Measurements from ENCODE around the gene CTIF. TPM values are rescaled to one million over a fixed set of nuclear protein-coding genes. Genes with fewer than 3 reads are reported as not detected.
"Not testable (repeated sequence)": the region's sequence is repeated elsewhere in the genome, so short reads cannot be mapped to it uniquely, and the experiment has no call there.

Gene CTIF
- total and polyA plus RNA-seq, 5 donors from 2014 or later = 0.23 to 1.8 TPM; not detected in 3

GRCh38 chr18:48711651-48712486 lies 173.0 kb downstream of the CTIF start:
- no peak overlapping the region for H3K4me3 Mint-ChIP-seq
- H3K9me3 Mint-ChIP-seq = no peaks in the 10 kb centered on the region
- H3K27me3 ChIP-seq (ENCODE audit: control insufficient read depth, insufficient read depth, low read length) = no peaks in the 10 kb centered on the region
- no peaks in the 10 kb centered on the region for H3K36me3 ChIP-seq (ENCODE audit: control insufficient read depth, insufficient read depth, low read length)
- no peaks in the 10 kb centered on the region for H3K36me3 Mint-ChIP-seq
- DNase-seq (peak in 2 of 3 donors; percentile 2 to 40), ATAC-seq (ENCODE audit: low read depth in 2 of 2) (no peak)
- H3K4me3 ChIP-seq (ENCODE audit: low read depth, low read length) = no peak overlapping the region
- no peak overlapping the region for H3K27ac ChIP-seq (ENCODE audit: insufficient read depth, low read length, poor library complexity, severe bottlenecking)
- no peaks in the 10 kb centered on the region for H3K27me3 Mint-ChIP-seq
- no peaks in the 10 kb centered on the region for H3K4me1 ChIP-seq (ENCODE audit: control insufficient read depth, insufficient read depth, low read length, poor library complexity, severe bottlenecking)
- no peaks in the 10 kb centered on the region for H3K4me1 Mint-ChIP-seq
- no peaks in the 10 kb centered on the region for H3K9me3 ChIP-seq (ENCODE audit: control insufficient read depth in 2 of 2, low read length in 2 of 2)
- H3K27ac Mint-ChIP-seq = no peak overlapping the region

GRCh38 chr18:48713309-48713708 lies 174.5 kb downstream of the CTIF start:
- no peaks in the 10 kb centered on the region for H3K36me3 Mint-ChIP-seq
- no peak overlapping the region for H3K27ac ChIP-seq (ENCODE audit: insufficient read depth, low read length, poor library complexity, severe bottlenecking)
- no peak for ATAC-seq (ENCODE audit: low read depth in 2 of 2)
- H3K36me3 ChIP-seq (ENCODE audit: control insufficient read depth, insufficient read depth, low read length) = no peaks in the 10 kb centered on the region
- no peaks in the 10 kb centered on the region for H3K27me3 ChIP-seq (ENCODE audit: control insufficient read depth, insufficient read depth, low read length)
- H3K9me3 Mint-ChIP-seq = no peaks in the 10 kb centered on the region
- H3K4me1 ChIP-seq (ENCODE audit: control insufficient read depth, insufficient read depth, low read length, poor library complexity, severe bottlenecking) = no peaks in the 10 kb centered on the region
- no peaks in the 10 kb centered on the region for H3K4me1 Mint-ChIP-seq
- H3K27me3 Mint-ChIP-seq = no peaks in the 10 kb centered on the region
- DNase-seq = no peak
- no peak overlapping the region for H3K4me3 Mint-ChIP-seq
- H3K27ac Mint-ChIP-seq = no peak overlapping the region
- H3K4me3 ChIP-seq (ENCODE audit: low read depth, low read length) = no peak overlapping the region
- no peaks in the 10 kb centered on the region for H3K9me3 ChIP-seq (ENCODE audit: control insufficient read depth in 2 of 2, low read length in 2 of 2)

DNA sequence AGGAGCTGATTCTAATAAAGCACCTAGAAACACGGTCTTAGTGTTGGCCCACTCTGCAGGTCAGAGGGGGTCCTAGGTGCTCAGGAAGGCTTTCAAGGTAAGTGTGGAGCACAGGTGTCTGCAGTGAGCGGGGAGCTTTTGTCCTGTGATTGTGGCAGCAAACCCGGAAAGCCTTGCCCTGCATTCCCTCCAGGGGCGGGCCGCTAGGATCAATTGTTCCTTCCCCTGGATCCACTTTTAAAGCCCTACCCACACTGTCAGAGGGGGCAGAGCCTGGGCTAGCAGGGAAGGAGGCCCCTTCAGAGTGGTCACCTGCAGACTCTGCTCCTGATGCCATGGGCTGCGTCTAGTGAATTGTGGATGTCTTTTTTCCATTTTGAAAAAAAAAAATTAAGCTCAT lies 176.0 kb downstream of the CTIF start:
- H3K27me3 ChIP-seq (ENCODE audit: control insufficient read depth, insufficient read depth, low read length) = no peaks in the 10 kb centered on the region
- Mint-ChIP-seq H3K36me3 (no peaks in the 10 kb centered on the region), H3K4me1 (no peaks in the 10 kb centered on the region), H3K4me3 (no peak overlapping the region), H3K27me3 (no peaks in the 10 kb centered on the region), H3K9me3 (no peaks in the 10 kb centered on the region), H3K27ac (no peak overlapping the region)
- no peaks in the 10 kb centered on the region for H3K9me3 ChIP-seq (ENCODE audit: control insufficient read depth in 2 of 2, low read length in 2 of 2)
- ATAC-seq (ENCODE audit: low read depth in 2 of 2) = no peak
- no peaks in the 10 kb centered on the region for H3K36me3 ChIP-seq (ENCODE audit: control insufficient read depth, insufficient read depth, low read length)
- DNase-seq = no peak
- no peak overlapping the region for H3K4me3 ChIP-seq (ENCODE audit: low read depth, low read length)
- no peak overlapping the region for H3K27ac ChIP-seq (ENCODE audit: insufficient read depth, low read length, poor library complexity, severe bottlenecking)
- H3K4me1 ChIP-seq (ENCODE audit: control insufficient read depth, insufficient read depth, low read length, poor library complexity, severe bottlenecking) = no peaks in the 10 kb centered on the region

GRCh38 chr18:48715711-48716361 lies 177.0 kb downstream of the CTIF start:
- H3K27me3 ChIP-seq (ENCODE audit: control insufficient read depth, insufficient read depth, low read length) = no peaks in the 10 kb centered on the region

DNA sequence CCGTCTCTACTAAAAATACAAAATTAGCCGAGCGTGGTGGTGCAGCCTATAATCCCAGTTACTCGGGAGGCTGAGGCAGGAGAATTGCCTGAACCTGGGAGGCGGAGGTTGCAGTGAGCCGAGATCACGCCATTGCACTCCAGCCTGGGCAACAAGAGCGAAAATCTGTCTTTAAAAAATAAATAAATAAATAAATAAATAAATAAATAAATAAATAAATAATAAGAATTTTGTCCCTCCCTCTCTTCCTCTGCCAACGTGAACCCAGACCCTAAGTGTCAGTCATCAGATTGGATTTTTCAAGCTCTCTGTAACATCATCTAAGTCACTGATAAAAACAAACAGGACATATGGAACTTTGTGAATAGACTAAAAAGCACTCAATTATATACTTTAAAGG lies 178.4 kb downstream of the CTIF start:
- not testable (repeated sequence) for DNase-seq; ATAC-seq (ENCODE audit: low read depth in 2 of 2); H3K36me3 ChIP-seq (ENCODE audit: control insufficient read depth, insufficient read depth, low read length); H3K4me1 ChIP-seq (ENCODE audit: control insufficient read depth, insufficient read depth, low read length, poor library complexity, severe bottlenecking); H3K27me3 ChIP-seq (ENCODE audit: control insufficient read depth, insufficient read depth, low read length); H3K4me3 Mint-ChIP-seq; H3K36me3 Mint-ChIP-seq; H3K4me1 Mint-ChIP-seq; H3K9me3 ChIP-seq (ENCODE audit: control insufficient read depth in 2 of 2, low read length in 2 of 2); H3K4me3 ChIP-seq (ENCODE audit: low read depth, low read length); H3K27ac Mint-ChIP-seq; H3K27ac ChIP-seq (ENCODE audit: insufficient read depth, low read length, poor library complexity, severe bottlenecking); H3K9me3 Mint-ChIP-seq; H3K27me3 Mint-ChIP-seq

More at GRCh38 chr18:48715711-48716361, 177.0 kb downstream of the CTIF start:
- Histone ChIP-seq H3K9me3 (ENCODE audit: control insufficient read depth in 2 of 2, low read length in 2 of 2) (no peaks in the 10 kb centered on the region), H3K27ac (ENCODE audit: insufficient read depth, low read length, poor library complexity, severe bottlenecking) (no peak overlapping the region), H3K4me3 (ENCODE audit: low read depth, low read length) (no peak overlapping the region), H3K4me1 (ENCODE audit: control insufficient read depth, insufficient read depth, low read length, poor library complexity, severe bottlenecking) (no peaks in the 10 kb centered on the region), H3K36me3 (ENCODE audit: control insufficient read depth, insufficient read depth, low read length) (no peaks in the 10 kb centered on the region)
- ATAC-seq (ENCODE audit: low read depth in 2 of 2) (peak; percentile 31 to 38), DNase-seq (no peak)
- Mint-ChIP-seq H3K9me3 (no peaks in the 10 kb centered on the region), H3K4me3 (no peak overlapping the region), H3K27ac (no peak overlapping the region), H3K4me1 (no peaks in the 10 kb centered on the region), H3K36me3 (no peaks in the 10 kb centered on the region), H3K27me3 (no peaks in the 10 kb centered on the region)

DNA sequence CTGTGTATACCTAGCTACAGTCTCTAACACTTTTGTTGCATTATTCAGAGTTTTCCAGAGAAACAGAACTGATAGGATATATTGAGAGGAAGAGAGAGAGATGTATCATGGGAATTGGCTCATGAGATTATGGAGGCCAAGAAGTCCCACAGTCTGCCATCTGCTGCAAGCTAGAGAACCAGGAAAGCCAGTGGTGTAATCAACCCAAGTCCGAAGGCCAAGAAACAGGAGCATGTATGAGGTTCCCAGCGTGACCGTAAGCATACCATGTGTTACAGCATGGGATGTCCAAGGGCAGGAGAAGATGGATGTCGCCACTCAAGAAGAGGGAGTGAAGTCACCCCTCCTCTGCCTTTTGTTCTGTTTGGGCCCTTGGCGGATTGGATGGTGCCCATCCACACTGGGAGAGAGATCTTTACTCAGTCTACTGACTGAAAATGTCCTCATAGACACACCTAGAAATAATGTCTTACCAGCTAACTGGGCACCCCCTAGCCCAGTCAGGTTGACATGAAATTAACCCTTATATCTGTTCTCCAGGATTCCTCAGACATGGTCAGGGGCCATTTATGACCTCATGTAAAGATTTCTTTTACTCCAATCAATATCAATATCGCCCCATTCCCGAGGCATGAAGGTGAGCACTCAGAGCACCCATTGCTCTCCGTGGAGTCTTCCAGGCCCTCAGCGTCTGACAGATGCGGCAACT lies 179.6 kb downstream of the CTIF start:
- Histone ChIP-seq H3K4me3 (ENCODE audit: low read depth, low read length) (no peak overlapping the region), H3K36me3 (ENCODE audit: control insufficient read depth, insufficient read depth, low read length) (no peaks in the 10 kb centered on the region), H3K4me1 (ENCODE audit: control insufficient read depth, insufficient read depth, low read length, poor library complexity, severe bottlenecking) (no peaks in the 10 kb centered on the region), H3K27me3 (ENCODE audit: control insufficient read depth, insufficient read depth, low read length) (no peaks in the 10 kb centered on the region), H3K9me3 (ENCODE audit: control insufficient read depth in 2 of 2, low read length in 2 of 2) (no peaks in the 10 kb centered on the region), H3K27ac (ENCODE audit: insufficient read depth, low read length, poor library complexity, severe bottlenecking) (no peak overlapping the region)
- Mint-ChIP-seq H3K27me3 (no peaks in the 10 kb centered on the region), H3K4me3 (no peak overlapping the region), H3K36me3 (no peaks in the 10 kb centered on the region), H3K4me1 (no peaks in the 10 kb centered on the region), H3K9me3 (no peaks in the 10 kb centered on the region), H3K27ac (no peak overlapping the region)
- ATAC-seq (ENCODE audit: low read depth in 2 of 2) (no peak), DNase-seq (no peak)

DNA sequence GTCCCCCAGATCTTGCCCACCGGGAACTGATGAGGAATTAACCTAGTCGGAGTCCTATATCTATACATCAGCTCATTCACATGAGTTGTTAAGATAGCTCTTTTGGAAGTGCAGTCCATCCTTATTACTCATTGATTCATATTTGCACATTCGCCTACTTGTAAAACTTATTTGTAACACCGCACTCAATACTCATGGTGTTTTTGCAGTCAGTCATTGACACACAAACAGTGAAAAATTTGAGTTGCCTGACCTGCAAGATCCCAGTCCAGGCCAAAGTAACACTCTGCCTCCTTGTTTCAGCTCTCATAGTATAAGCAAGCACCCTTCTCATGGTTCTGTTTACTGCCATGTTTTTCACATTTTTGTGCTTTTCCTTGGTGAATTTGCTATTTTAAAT lies 180.6 kb downstream of the CTIF start:
- H3K4me1 ChIP-seq (ENCODE audit: control insufficient read depth, insufficient read depth, low read length, poor library complexity, severe bottlenecking) = no peaks in the 10 kb centered on the region
- Mint-ChIP-seq H3K36me3 (no peaks in the 10 kb centered on the region), H3K9me3 (no peaks in the 10 kb centered on the region), H3K4me1 (no peaks in the 10 kb centered on the region), H3K27ac (no peak overlapping the region), H3K4me3 (peak overlapping the region in 1 of 4 donors; percentile 5), H3K27me3 (no peaks in the 10 kb centered on the region)
- H3K4me3 ChIP-seq (ENCODE audit: low read depth, low read length) = no peak overlapping the region
- no peaks in the 10 kb centered on the region for H3K27me3 ChIP-seq (ENCODE audit: control insufficient read depth, insufficient read depth, low read length)
- H3K9me3 ChIP-seq (ENCODE audit: control insufficient read depth in 2 of 2, low read length in 2 of 2) = no peaks in the 10 kb centered on the region
- no peaks in the 10 kb centered on the region for H3K36me3 ChIP-seq (ENCODE audit: control insufficient read depth, insufficient read depth, low read length)
- H3K27ac ChIP-seq (ENCODE audit: insufficient read depth, low read length, poor library complexity, severe bottlenecking) = no peak overlapping the region
- ATAC-seq (ENCODE audit: low read depth in 2 of 2) = no peak
- DNase-seq = no peak
